ENCODE data around the gene BTBD2.
A peak's percentile ranks its signal among the peaks of the same experiment; 100 is the strongest.
"Not testable (repeated sequence)": the region's sequence is repeated elsewhere in the genome, so short reads cannot be mapped to it uniquely, and the experiment has no call there.

The BTBD2 gene

GRCh38 chr19:2037651-2038255 lies 22.2 kb upstream of the BTBD2 start:
- no peak overlapping the region for H3K4me3 Mint-ChIP-seq
- peaks cover 37% of the 10 kb centered on the region for H3K4me1 Mint-ChIP-seq
- ATAC-seq (no peak), DNase-seq (ENCODE audit: low spot score in 2 of 2) (no peak)
- H3K36me3 Mint-ChIP-seq: peaks cover 76% of the 10 kb centered on the region
- peak overlapping the region; percentile 81 for H3K27ac Mint-ChIP-seq
- peaks cover 3% of the 10 kb centered on the region for H3K9me3 Mint-ChIP-seq

GRCh38 chr19:2036424-2036823 lies 20.9 kb upstream of the BTBD2 start:
- Mint-ChIP-seq H3K9me3 (peaks cover 3% of the 10 kb centered on the region), H3K27ac (no peak overlapping the region), H3K4me1 (peaks cover 39% of the 10 kb centered on the region), H3K36me3 (peaks cover 68% of the 10 kb centered on the region), H3K4me3 (no peak overlapping the region)
- DNase-seq (ENCODE audit: low spot score in 2 of 2) (no peak), ATAC-seq (no peak)

- H3K27ac Mint-ChIP-seq: no peak overlapping the region
- ATAC-seq (no peak), DNase-seq (ENCODE audit: low spot score in 2 of 2) (no peak)
- H3K9me3 Mint-ChIP-seq: peaks cover 3% of the 10 kb centered on the region
- no peak overlapping the region for H3K4me3 Mint-ChIP-seq
- H3K4me1 Mint-ChIP-seq: peaks cover 33% of the 10 kb centered on the region
- peaks cover 60% of the 10 kb centered on the region for H3K36me3 Mint-ChIP-seq
These were observed 20.1 kb upstream of the BTBD2 start for GRCh38 chr19:2035590-2035991.

DNA sequence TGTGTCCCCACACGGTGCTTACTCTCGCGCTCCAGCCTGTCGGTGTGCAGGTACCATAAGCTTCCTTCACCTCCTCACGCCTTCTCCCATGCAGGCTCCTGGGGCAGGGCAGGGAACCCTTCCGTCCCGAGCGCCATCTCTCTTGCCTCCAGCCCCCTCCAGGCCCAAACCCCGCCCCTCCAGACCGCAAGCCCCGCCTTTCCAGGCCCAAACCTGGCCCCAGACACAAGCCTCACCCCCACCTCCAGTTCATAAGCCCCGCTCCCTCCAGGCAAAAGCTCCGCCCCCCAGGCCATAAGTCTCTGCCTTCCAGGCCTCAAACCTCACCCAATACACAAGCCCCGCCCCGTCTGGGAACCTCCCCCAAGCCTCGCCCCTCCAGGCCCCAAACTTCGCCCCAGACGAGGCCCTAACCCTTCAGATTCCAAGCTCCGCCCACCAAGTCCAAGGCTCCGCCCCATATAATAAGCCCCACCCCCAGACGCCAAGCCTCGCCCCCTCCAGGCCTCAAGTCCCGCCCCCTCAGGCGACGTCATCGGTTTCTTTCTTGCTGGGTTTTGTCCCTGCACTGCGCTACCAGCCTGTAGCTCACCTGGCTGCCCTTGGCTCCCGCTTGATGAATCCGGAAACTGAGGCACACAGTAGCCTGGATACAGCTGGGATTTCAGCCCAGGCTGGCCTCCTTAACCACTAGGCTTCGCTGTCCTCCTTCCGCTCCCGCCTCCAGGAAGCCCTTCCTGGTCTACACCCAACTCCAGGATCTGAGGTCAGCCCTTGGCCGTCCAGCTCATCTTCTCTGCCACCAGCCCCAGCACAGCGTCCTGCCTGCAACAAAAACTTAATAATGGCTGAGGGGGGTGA lies 19.4 kb upstream of the BTBD2 start:
- Mint-ChIP-seq H3K9me3 (peaks cover 3% of the 10 kb centered on the region), H3K4me3 (no peak overlapping the region), H3K27ac (peak overlapping the region; percentile 40), H3K4me1 (peaks cover 33% of the 10 kb centered on the region), H3K36me3 (peaks cover 54% of the 10 kb centered on the region)
- ATAC-seq: peak; percentile 42
- DNase-seq (ENCODE audit: low spot score in 2 of 2): peak; percentile 60 to 89

DNA sequence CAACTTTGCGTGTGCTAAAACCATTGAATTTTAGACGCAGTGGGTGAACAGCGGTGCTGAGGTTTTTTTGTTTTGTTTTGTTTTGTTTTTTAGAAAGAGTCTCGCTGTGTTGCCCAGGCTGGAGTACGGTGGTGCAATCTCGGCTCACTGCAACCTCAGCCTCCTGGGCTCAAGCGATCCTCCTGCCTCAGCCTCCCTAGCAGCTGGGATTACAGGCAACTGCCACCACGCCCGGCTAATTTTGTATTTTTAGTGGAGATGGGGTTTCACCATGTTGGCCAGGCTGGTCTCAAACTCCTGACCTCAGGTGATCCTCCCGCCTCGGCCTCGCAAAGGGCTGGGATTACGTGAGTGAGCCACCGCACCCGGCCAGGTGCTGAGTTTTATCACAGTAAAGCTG lies 18.7 kb upstream of the BTBD2 start:
- not testable (repeated sequence) for DNase-seq (ENCODE audit: low spot score in 2 of 2); H3K27ac Mint-ChIP-seq; ATAC-seq; H3K9me3 Mint-ChIP-seq; H3K4me3 Mint-ChIP-seq
- H3K36me3 Mint-ChIP-seq: peaks cover 47% of the 10 kb centered on the region
- H3K4me1 Mint-ChIP-seq: peaks cover 29% of the 10 kb centered on the region

DNA sequence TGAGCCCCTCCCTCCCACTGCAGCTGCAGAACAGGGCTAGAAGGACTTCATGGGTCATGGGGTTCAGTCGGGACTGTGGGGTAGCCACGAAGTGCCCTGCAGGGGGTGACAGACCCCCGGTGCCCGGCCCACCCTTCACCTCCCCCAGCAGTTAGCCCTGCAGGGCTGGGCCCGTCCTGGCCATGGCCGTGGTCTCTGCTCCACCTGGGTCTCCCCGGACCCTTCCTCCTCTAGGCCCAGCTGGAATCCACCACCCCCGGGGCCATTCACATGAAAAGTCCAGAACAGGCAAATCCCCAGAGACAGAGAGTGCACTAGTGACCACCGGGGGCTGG lies 18.3 kb upstream of the BTBD2 start:
- Mint-ChIP-seq H3K4me3 (no peak overlapping the region), H3K27ac (no peak overlapping the region), H3K4me1 (peaks cover 27% of the 10 kb centered on the region), H3K36me3 (peaks cover 42% of the 10 kb centered on the region), H3K9me3 (peaks cover 3% of the 10 kb centered on the region)
- DNase-seq (ENCODE audit: low spot score in 2 of 2) (no peak), ATAC-seq (no peak)

GRCh38 chr19:2033115-2033824 lies 17.8 kb upstream of the BTBD2 start:
- DNase-seq (ENCODE audit: low spot score in 2 of 2): no peak
- H3K4me1 Mint-ChIP-seq: peaks cover 27% of the 10 kb centered on the region
- H3K4me3 Mint-ChIP-seq: peak overlapping the region; percentile 74
- H3K36me3 Mint-ChIP-seq: peaks cover 37% of the 10 kb centered on the region
- peak overlapping the region; percentile 93 for H3K27ac Mint-ChIP-seq
- ATAC-seq: no peak
- peaks cover 3% of the 10 kb centered on the region for H3K9me3 Mint-ChIP-seq

DNA sequence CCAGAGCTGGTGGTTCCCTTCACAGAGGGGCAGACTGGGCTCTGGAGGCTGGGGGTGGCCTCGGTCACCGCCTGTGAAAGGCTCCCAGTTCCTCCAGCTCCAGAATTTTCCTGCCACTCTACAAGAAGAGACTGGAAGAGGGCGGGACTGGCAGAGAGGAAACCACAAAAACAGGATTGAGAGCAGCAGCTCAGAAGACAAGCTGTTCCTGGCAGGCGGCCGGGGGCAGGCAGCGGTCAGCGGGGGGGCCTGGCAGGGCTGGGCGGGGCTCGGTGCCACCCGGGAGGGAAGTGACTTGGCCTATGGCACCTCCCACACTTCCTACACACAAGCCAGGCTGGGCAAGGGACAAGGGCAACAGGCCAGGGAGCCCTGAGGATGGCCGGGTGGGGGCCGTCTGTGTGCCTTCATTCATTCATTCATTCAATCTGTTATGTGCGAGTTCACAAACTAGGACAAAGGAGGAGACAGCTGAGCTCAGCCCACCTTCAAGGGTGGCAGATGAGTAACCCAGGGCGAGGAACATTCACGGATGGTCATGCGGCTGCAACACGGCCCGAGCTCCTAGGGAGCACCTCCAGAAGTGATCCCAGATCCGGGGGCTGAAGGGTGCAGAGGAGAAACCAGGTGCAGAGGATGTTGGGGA lies 16.9 kb upstream of the BTBD2 start:
- Mint-ChIP-seq H3K27ac (peak overlapping the region; percentile 93), H3K36me3 (peaks cover 28% of the 10 kb centered on the region), H3K4me1 (peaks cover 28% of the 10 kb centered on the region), H3K9me3 (peaks cover 3% of the 10 kb centered on the region), H3K4me3 (peak overlapping the region; percentile 74)
- ATAC-seq (peak; percentile 70), DNase-seq (ENCODE audit: low spot score in 2 of 2) (peak in 1 of 2 donors; percentile 72)

- H3K27ac Mint-ChIP-seq: no peak overlapping the region
- no peaks in the 10 kb centered on the region for H3K9me3 Mint-ChIP-seq
- DNase-seq (ENCODE audit: low spot score in 2 of 2) (no peak), ATAC-seq (no peak)
- H3K4me3 Mint-ChIP-seq: no peak overlapping the region
- peaks cover 4% of the 10 kb centered on the region for H3K36me3 Mint-ChIP-seq
- peaks cover 12% of the 10 kb centered on the region for H3K4me1 Mint-ChIP-seq
These were observed 11.8 kb upstream of the BTBD2 start for GRCh38 chr19:2027361-2027760.

GRCh38 chr19:2026770-2027169 lies 11.3 kb upstream of the BTBD2 start:
- no peak for ATAC-seq
- Mint-ChIP-seq H3K36me3 (no peaks in the 10 kb centered on the region), H3K4me3 (no peak overlapping the region), H3K27ac (no peak overlapping the region), H3K9me3 (no peaks in the 10 kb centered on the region), H3K4me1 (peaks cover 6% of the 10 kb centered on the region)
- no peak for DNase-seq (ENCODE audit: low spot score in 2 of 2)

DNA sequence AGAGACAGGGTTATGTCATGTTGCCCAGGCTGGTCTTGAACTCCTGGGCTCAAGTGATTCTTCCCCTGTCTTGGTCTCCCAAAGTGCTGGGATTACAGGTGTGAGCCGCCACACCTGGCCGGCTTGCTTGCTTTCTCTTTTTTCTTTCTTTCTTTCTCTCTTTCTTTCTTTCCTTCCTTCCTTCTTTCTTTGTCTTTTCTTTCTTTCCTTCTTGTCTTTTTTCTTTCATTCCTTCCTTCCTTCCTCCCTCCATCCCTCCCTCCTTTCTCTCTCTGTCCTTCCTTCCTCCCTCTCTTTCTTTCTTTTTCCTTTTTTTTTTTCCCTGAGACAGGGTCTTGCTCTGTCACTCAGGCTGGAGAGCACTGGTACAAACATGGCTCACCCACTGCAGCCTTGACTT lies 6.8 kb upstream of the BTBD2 start:
- ATAC-seq (no peak), DNase-seq (ENCODE audit: low spot score in 2 of 2) (no peak)
- Mint-ChIP-seq H3K4me1 (peaks cover 3% of the 10 kb centered on the region), H3K36me3 (no peaks in the 10 kb centered on the region), H3K27ac (no peak overlapping the region), H3K9me3 (no peaks in the 10 kb centered on the region), H3K4me3 (no peak overlapping the region)

- no peak for DNase-seq (ENCODE audit: low spot score in 2 of 2)
- H3K9me3 Mint-ChIP-seq: no peaks in the 10 kb centered on the region
- peaks cover under 1% of the 10 kb centered on the region for H3K4me1 Mint-ChIP-seq
- no peak overlapping the region for H3K27ac Mint-ChIP-seq
- H3K36me3 Mint-ChIP-seq: no peaks in the 10 kb centered on the region
- no peak overlapping the region for H3K4me3 Mint-ChIP-seq
- ATAC-seq: no peak
These were observed 6.1 kb upstream of the BTBD2 start for GRCh38 chr19:2021453-2022140.

- H3K36me3 Mint-ChIP-seq: no peaks in the 10 kb centered on the region
- peaks cover 12% of the 10 kb centered on the region for H3K4me1 Mint-ChIP-seq
- H3K9me3 Mint-ChIP-seq: no peaks in the 10 kb centered on the region
- no peak for ATAC-seq
- H3K27ac Mint-ChIP-seq: no peak overlapping the region
- no peak overlapping the region for H3K4me3 Mint-ChIP-seq
- no peak for DNase-seq (ENCODE audit: low spot score in 2 of 2)
These were observed 3.2 kb upstream of the BTBD2 start for GRCh38 chr19:2018752-2019151.

DNA sequence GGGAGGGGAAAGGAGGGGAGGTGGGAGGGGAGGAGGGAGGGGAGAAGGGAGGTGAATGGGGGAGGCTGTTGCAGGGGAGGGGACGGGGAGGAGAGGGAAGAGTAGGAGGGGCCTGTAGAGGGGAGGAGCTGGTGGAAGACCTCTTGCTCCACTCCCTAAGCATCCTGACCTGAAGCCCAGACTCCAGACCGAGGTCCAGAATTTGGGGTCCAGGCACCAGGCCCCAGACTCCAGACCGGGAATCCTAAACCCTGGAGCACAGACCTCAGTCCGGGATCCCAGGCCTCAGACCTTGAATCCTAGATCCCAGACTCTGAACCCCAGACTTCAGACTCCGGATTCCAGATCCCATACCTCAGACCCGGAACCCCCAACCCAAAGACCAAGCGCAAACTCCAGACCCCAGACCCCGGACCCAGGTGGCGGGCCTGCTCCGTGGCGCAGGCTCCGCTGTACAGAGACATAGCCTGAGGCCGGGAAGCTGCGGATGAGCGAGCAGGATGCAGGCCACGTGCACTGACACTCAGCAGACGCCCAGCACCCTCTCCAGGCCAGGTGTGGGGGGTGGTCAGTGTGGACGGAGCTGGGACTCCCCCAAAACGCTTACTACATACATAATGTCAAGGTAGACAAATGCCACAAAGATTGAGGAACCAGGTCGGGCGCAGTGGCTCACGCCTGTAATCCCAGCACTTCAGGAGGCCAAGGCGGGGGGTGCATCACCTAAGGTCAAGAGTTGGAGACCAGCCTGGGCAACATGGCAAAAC lies 710 bp upstream of the BTBD2 start:
- peak overlapping the region; percentile 37 for H3K27ac Mint-ChIP-seq
- peak in 1 of 2 donors; percentile 60 for DNase-seq (ENCODE audit: low spot score in 2 of 2)

More for the DNA sequence above, 710 bp upstream of the BTBD2 start:
- peak overlapping the region; percentile 64 for H3K4me3 Mint-ChIP-seq
- ATAC-seq: peak; percentile 69
- H3K4me1 Mint-ChIP-seq: peaks cover 20% of the 10 kb centered on the region
- H3K9me3 Mint-ChIP-seq: no peaks in the 10 kb centered on the region
- H3K36me3 Mint-ChIP-seq: no peaks in the 10 kb centered on the region
